CD8-positive, alpha-beta memory T cell (primary cell): ENCODE results near the gene RASGRP1. TPM values are rescaled to one million over a fixed set of nuclear protein-coding genes. Genes with fewer than 3 reads are reported as not detected.

Source experiments
- CTCF ChIA-PET: fragments of 350-600 bp; sonication (Branson Sonifier 250); formaldehyde crosslinking; loops from one replicate; lab custom pipeline; 2021; ENCODE audit warnings: antibody characterized with exemption; lab: Charles Lee
- POLR2A ChIA-PET: fragments of 350-600 bp; sonication (Branson Sonifier 250); formaldehyde crosslinking; loops from one replicate; lab custom pipeline; 2021; ENCODE audit warnings: antibody characterized with exemption; lab: Charles Lee
- DNase-seq, 5 donors: peaks; one replicate each; pipeline versions ENCODE4 v3.0.0 to v3.0.0-alpha.2; 2020 to 2022; ENCODE audit warnings: mixed read lengths in 1 of 5
- H3K27ac ChIP-seq: one replicate; pipeline ENCODE4 v1.7.0; 2013; ENCODE audit warnings: low read depth, mild to moderate bottlenecking, low read length, moderate library complexity
- H3K27me3 ChIP-seq: 2 replicates; pipeline ENCODE4 v1.7.0; 2013; ENCODE audit warnings: low read length, mild to moderate bottlenecking; ENCODE audit not compliant: insufficient read depth, poor library complexity, severe bottlenecking
- H3K36me3 ChIP-seq: 2 replicates; pipeline ENCODE4 v1.7.0; 2013; ENCODE audit warnings: mild to moderate bottlenecking, low read length, moderate library complexity; ENCODE audit not compliant: insufficient read depth
- H3K4me1 ChIP-seq: 2 replicates; pipeline ENCODE4 v1.7.0; 2013; ENCODE audit warnings: mild to moderate bottlenecking, low read length, moderate library complexity; ENCODE audit not compliant: insufficient read depth
- H3K4me3 ChIP-seq: 2 replicates; pipeline ENCODE4 v1.7.0; 2013; ENCODE audit warnings: mild to moderate bottlenecking, low read length
- H3K9me3 ChIP-seq: 2 replicates; pipeline ENCODE4 v1.7.0; 2013; ENCODE audit warnings: mild to moderate bottlenecking, low read length
- H3K27ac Mint-ChIP-seq, 8 donors: one replicate each; pipeline ENCODE4 v1.8.0; 2020 to 2021; ENCODE audit warnings: mixed read lengths in 8 of 8, mild to moderate bottlenecking in 6 of 8, inconsistent platforms in 3 of 8, moderate library complexity in 3 of 8
- H3K27me3 Mint-ChIP-seq, 2 donors: one replicate each; pipeline ENCODE4 v1.8.0; 2020 to 2021; ENCODE audit warnings: mixed read lengths in 2 of 2, mild to moderate bottlenecking in 1 of 2, moderate library complexity in 1 of 2
- H3K36me3 Mint-ChIP-seq, 3 donors: one replicate each; pipeline ENCODE4 v1.8.0; 2020 to 2021; ENCODE audit warnings: mixed read lengths in 3 of 3, inconsistent platforms in 1 of 3, mild to moderate bottlenecking in 1 of 3
- H3K4me1 Mint-ChIP-seq, 3 donors: one replicate each; pipeline ENCODE4 v1.8.0; 2020 to 2021; ENCODE audit warnings: mixed read lengths in 3 of 3, inconsistent platforms in 1 of 3, mild to moderate bottlenecking in 1 of 3
- H3K4me3 Mint-ChIP-seq, 7 donors: one replicate each; pipeline ENCODE4 v1.8.0; 2020 to 2021; ENCODE audit warnings: mixed read lengths in 7 of 7, mild to moderate bottlenecking in 6 of 7, moderate library complexity in 4 of 7, inconsistent platforms in 2 of 7
- H3K9me3 Mint-ChIP-seq, 5 donors: one replicate each; pipeline ENCODE4 v1.8.0; 2020 to 2022; ENCODE audit warnings: mixed read lengths in 5 of 5, mild to moderate bottlenecking in 3 of 5, moderate library complexity in 2 of 5, inconsistent platforms in 1 of 5
- polyA plus RNA-seq: library from polyadenylated mRNA; unstranded; fragments of 300-500 nt; fragmentation: Illumina TruSeq; gene quantifications from one replicate; pipeline ENCODE4 v1.2.3, GENCODE V29; 2021
- total RNA-seq, 2 experiments: library from RNA; stranded (reverse); gene quantifications; one replicate each; pipeline ENCODE4 v1.2.3, GENCODE V29; 2021

Gene RASGRP1
- total and polyA plus RNA-seq, 3 experiments from 2014 or later, result 64.7 to 90.9 (median 67.9) TPM

DNA sequence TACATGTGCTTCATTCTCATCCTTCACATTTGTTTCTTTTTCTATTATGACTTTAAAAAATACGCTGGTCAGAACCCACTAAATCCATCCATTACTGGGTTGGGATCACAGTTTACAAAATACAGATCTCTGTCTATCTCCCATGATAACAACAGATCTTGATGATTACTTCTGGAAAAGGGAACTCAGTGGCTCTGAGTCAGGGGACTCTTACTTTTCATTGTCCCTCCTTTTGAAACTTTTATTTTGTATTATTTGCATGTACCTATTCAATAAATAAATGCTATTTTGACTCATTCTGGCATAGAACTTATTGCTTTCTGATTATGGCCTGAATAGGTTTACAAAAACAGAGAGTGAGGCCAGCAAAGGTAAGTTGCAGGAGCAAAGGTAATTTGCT lies 11.6 kb upstream of the RASGRP1 start:
- Histone ChIP-seq H3K27ac (no peak overlapping the region), H3K27me3 (no peaks in the 10 kb centered on the region), H3K4me1 (peaks cover 34% of the 10 kb centered on the region), H3K36me3 (no peaks in the 10 kb centered on the region), H3K9me3 (no peaks in the 10 kb centered on the region), H3K4me3 (no peak overlapping the region)
- Mint-ChIP-seq H3K4me1 (peaks cover 39 to 58% (median 41%) of the 10 kb centered on the region in 3 donors), H3K27ac (peak overlapping the region; percentile 81 to 94 (median 90)), H3K9me3 (peaks cover 0 to 2% (median 0%) of the 10 kb centered on the region in 5 donors), H3K36me3 (peaks cover 0 to 11% (median 0%) of the 10 kb centered on the region in 3 donors), H3K4me3 (peak overlapping the region in 3 of 7 donors; percentile 6 to 73 (median 48)), H3K27me3 (no peaks in the 10 kb centered on the region)
- DNase-seq, result no peak
- CTCF ChIA-PET, result interaction anchor here (0.9 to 3.1 kb wide), 4 partner anchors 12 to 114 kb away, joined by 4 to 17 read pairs (median 12); partner anchors contain the start of gene RASGRP1
- POLR2A ChIA-PET, result no interaction called here

DNA sequence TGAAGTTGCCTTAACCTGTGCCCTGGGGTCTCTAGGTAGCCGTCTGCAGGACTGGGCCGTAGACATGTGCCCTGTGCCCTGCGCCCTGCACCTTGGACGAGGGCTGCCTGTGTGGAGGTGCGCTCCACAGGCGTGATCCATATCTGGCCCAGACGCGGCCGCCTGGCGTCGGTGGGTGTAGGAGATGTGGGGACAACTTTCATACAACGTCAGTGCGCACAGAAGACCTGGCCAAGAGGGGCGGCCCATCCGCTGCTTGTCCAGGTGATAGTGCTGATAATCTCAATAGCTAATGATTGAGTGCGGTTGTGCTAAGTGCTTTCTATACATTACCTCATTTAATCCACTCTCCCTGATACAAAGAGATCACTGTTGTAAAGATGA lies 665 bp upstream of the RASGRP1 start:
- H3K36me3 Mint-ChIP-seq, result peaks cover 8 to 35% (median 11%) of the 10 kb centered on the region in 3 donors

DNA sequence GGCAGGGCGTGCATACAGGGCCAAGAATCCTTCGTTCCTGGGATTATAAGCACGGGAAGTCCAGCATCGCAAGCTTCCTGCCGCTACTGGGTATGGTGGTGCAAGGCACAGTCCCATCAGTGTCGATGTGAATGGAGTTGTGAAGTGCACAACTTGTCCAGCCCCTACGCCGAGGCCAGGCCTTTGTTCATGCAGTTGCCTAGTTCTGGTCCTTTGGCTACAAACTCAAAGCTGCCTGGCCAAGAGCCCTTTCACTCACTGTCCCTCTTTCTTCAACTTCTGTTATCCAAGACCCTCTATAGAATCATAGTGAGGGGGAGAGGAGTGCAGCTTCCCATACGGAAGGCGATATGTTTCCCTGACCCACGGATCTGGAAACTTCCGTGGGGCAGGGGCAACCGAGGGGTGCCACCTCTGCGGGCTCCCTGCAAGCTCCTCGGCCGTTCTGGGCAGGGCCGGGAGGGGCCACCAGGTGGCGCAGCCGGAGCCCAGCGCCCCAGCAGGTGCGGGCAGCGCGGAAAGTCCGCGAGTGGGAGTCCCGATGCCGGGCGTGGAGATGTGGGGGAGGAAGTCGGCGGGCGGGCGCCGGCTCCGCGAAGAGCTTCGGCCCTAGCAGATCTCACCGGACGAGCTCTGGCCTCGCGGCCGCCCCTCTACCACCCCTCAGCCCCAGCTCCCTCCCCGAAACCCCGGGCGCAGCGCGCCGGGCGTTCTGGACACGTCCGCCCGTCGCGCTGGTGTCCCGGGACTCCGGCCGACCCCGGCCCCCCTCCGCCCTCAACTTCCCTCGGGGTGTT lies 693 bp downstream of the RASGRP1 start:
- H3K4me1 Mint-ChIP-seq, result peaks cover 60 to 63% (median 62%) of the 10 kb centered on the region in 3 donors
- no peaks in the 10 kb centered on the region for H3K27me3 ChIP-seq
- no peaks in the 10 kb centered on the region for H3K27me3 Mint-ChIP-seq
- peaks cover 16 to 48% (median 18%) of the 10 kb centered on the region in 3 donors for H3K36me3 Mint-ChIP-seq
- no peaks in the 10 kb centered on the region for H3K9me3 ChIP-seq
- POLR2A ChIA-PET, result interaction anchor here (0.5 to 3.9 kb wide), 18 partner anchors 15 to 135 kb away, joined by 3 to 55 read pairs (median 4); no protein-coding TSS in a partner anchor
- peaks cover 57% of the 10 kb centered on the region for H3K4me1 ChIP-seq
- DNase-seq, result peak; percentile 80 to 89 (median 83)
- H3K9me3 Mint-ChIP-seq, result no peaks in the 10 kb centered on the region
- H3K4me3 Mint-ChIP-seq, result peak overlapping the region; percentile 96 to 99 (median 97)
- peak overlapping the region; percentile 80 for H3K27ac ChIP-seq
- peaks cover 10% of the 10 kb centered on the region for H3K36me3 ChIP-seq
- H3K4me3 ChIP-seq, result peak overlapping the region; percentile 90
- peak overlapping the region; percentile 82 to 98 (median 90) for H3K27ac Mint-ChIP-seq
- CTCF ChIA-PET, result interaction anchor here (0.7 to 8.4 kb wide), 55 partner anchors 11 to 1062 kb away, joined by 3 to 213 read pairs (median 7); partner anchors contain the start of gene FAM98B

More for the DNA sequence above, 665 bp upstream of the RASGRP1 start:
- ChIA-PET POLR2A (interaction anchor here (0.7 to 3.9 kb wide), 3 partner anchors 86 to 123 kb away, joined by 3 to 55 read pairs (median 26); no protein-coding TSS in a partner anchor), CTCF (interaction anchor here (1.2 to 8.4 kb wide), 13 partner anchors 9 to 132 kb away, joined by 3 to 213 read pairs (median 28); no protein-coding TSS in a partner anchor)
- H3K4me1 ChIP-seq, result peaks cover 44% of the 10 kb centered on the region
- H3K27ac ChIP-seq, result peak overlapping the region; percentile 80
- no peaks in the 10 kb centered on the region for H3K9me3 Mint-ChIP-seq
- H3K4me3 Mint-ChIP-seq, result peak overlapping the region; percentile 80 to 98 (median 90)
- DNase-seq, result no peak
- H3K9me3 ChIP-seq, result no peaks in the 10 kb centered on the region
- H3K27me3 ChIP-seq, result no peaks in the 10 kb centered on the region
- H3K27me3 Mint-ChIP-seq, result no peaks in the 10 kb centered on the region
- H3K27ac Mint-ChIP-seq, result peak overlapping the region; percentile 3 to 92 (median 84)
- H3K4me1 Mint-ChIP-seq, result peaks cover 46 to 50% (median 49%) of the 10 kb centered on the region in 3 donors
- H3K4me3 ChIP-seq, result peak overlapping the region; percentile 56
- no peaks in the 10 kb centered on the region for H3K36me3 ChIP-seq

DNA sequence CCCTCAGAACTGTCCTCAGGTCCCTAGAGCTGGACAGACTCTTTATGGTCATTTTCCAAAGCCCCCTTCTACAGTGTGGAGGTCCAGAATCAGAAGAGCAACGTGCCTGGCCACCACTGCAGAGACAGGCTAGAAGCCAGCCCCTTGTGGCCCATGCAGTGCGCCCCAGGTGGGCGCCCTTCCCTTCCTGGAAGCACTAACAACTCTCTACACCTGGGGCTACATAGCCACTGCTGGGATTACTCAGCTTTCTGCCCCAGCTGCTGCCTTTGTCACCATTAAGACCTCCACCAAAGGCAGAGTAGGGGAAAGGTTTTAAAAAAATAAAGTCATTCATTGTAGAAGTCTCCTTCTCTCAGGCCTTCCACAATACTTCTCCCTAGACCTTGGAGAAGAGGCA lies 2.3 kb downstream of the RASGRP1 start:
- DNase-seq, result peak in 1 of 5 donors; percentile 25
- H3K27me3 Mint-ChIP-seq, result no peaks in the 10 kb centered on the region
- peak overlapping the region; percentile 80 to 98 (median 90) for H3K27ac Mint-ChIP-seq
- no peaks in the 10 kb centered on the region for H3K9me3 Mint-ChIP-seq
- H3K27me3 ChIP-seq, result no peaks in the 10 kb centered on the region
- ChIA-PET CTCF (interaction anchor here (2.3 to 8.4 kb wide), 7 partner anchors 29 to 135 kb away, joined by 27 to 213 read pairs (median 85); no protein-coding TSS in a partner anchor), POLR2A (interaction anchor here (3.9 kb wide), 1 partner anchor 126 kb away, joined by 55 read pairs; no protein-coding TSS in a partner anchor)
- peak overlapping the region; percentile 96 to 99 (median 97) for H3K4me3 Mint-ChIP-seq
- H3K4me3 ChIP-seq, result peak overlapping the region; percentile 90
- peaks cover 13% of the 10 kb centered on the region for H3K36me3 ChIP-seq
- H3K4me1 ChIP-seq, result peaks cover 74% of the 10 kb centered on the region
- H3K36me3 Mint-ChIP-seq, result peaks cover 9 to 63% (median 30%) of the 10 kb centered on the region in 3 donors
- H3K9me3 ChIP-seq, result no peaks in the 10 kb centered on the region
- peak overlapping the region; percentile 80 for H3K27ac ChIP-seq
- H3K4me1 Mint-ChIP-seq, result peaks cover 76 to 80% (median 77%) of the 10 kb centered on the region in 3 donors

DNA sequence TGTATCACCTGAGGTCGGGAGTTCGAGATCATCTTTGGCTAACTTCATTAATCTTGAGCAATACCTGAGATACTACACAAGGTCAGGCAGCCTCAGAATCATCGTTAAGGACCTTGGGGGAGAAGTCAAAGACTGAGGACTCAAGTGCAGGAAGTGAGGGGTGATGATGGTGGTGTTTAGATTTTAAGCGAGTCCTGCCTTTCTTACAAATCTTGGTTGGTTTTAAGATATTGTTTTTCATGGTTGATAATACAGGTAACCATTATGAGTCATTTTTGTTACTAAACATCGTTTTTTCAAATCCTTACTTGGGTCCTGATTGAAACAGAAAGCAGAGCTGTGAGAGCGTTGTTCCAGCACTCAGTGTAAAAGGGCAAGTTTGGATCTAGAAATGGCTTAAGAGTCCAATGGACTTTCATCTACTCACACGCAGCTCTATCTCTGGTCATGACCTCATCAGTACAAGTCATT lies 4.1 kb downstream of the RASGRP1 start:
- peaks cover 9 to 81% (median 36%) of the 10 kb centered on the region in 3 donors for H3K36me3 Mint-ChIP-seq
- H3K27ac ChIP-seq, result peak overlapping the region; percentile 34
- ChIA-PET CTCF (interaction anchor here (0.9 to 8.4 kb wide), 9 partner anchors 14 to 137 kb away, joined by 3 to 213 read pairs (median 9); partner anchors contain the start of gene FAM98B), POLR2A (interaction anchor here (1.0 to 1.6 kb wide), 2 partner anchors 92 to 93 kb away, joined by 3 to 5 read pairs; no protein-coding TSS in a partner anchor)
- H3K9me3 ChIP-seq, result no peaks in the 10 kb centered on the region
- peaks cover 18% of the 10 kb centered on the region for H3K36me3 ChIP-seq
- peak overlapping the region; percentile 90 for H3K4me3 ChIP-seq
- peak overlapping the region; percentile 96 to 99 (median 97) for H3K4me3 Mint-ChIP-seq
- peak overlapping the region; percentile 78 to 98 (median 86) for H3K27ac Mint-ChIP-seq
- H3K27me3 Mint-ChIP-seq, result no peaks in the 10 kb centered on the region
- H3K4me1 Mint-ChIP-seq, result peaks cover 80 to 85% (median 81%) of the 10 kb centered on the region in 3 donors
- peaks cover 81% of the 10 kb centered on the region for H3K4me1 ChIP-seq
- peak in 2 of 5 donors; percentile 17 to 52 for DNase-seq
- H3K27me3 ChIP-seq, result no peaks in the 10 kb centered on the region
- H3K9me3 Mint-ChIP-seq, result no peaks in the 10 kb centered on the region

DNA sequence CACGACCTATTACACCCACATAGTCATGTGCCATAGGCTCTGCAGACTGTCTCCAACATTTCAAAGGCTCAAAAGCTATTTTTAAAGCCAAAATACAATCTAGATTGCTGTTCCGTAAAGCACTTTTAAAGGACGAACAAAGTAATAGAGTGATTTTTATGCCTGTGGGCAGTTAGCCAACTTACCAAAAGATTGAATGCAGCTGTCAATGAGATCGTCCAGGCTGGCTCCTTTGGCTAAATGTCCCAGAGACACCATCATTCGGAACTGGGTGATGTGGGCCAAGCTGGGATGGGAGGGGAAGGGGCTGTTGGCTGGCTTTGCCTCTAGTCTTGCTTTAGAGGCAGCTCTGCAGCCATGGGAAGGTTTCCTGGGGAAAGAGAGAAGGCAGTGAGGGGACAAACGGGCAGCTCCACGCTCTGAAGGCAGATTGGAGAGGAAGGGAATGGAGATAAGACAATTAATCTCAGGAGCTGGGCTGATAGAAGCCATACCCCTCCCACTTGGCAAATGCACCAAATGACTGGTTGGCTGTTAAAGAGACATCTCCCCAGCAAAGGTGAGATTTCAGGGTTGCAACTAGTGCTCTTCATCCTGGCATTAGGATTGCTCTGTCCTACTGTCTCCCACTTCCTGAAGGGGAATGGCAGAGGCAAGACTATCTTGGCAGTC lies 4.8 kb downstream of the RASGRP1 start:
- peak overlapping the region; percentile 96 to 99 (median 97) for H3K4me3 Mint-ChIP-seq
- H3K27me3 Mint-ChIP-seq, result no peaks in the 10 kb centered on the region
- ChIA-PET CTCF (interaction anchor here (1.0 to 8.4 kb wide), 7 partner anchors 13 to 138 kb away, joined by 3 to 153 read pairs (median 9); no protein-coding TSS in a partner anchor), POLR2A (interaction anchor here (1.0 to 1.6 kb wide), 2 partner anchors 93 to 94 kb away, joined by 3 to 5 read pairs; no protein-coding TSS in a partner anchor)
- H3K27ac Mint-ChIP-seq, result peak overlapping the region; percentile 78 to 98 (median 86)
- H3K27me3 ChIP-seq, result no peaks in the 10 kb centered on the region
- peaks cover 81% of the 10 kb centered on the region for H3K4me1 ChIP-seq
- H3K9me3 ChIP-seq, result no peaks in the 10 kb centered on the region
- no peaks in the 10 kb centered on the region for H3K9me3 Mint-ChIP-seq
- H3K36me3 Mint-ChIP-seq, result peaks cover 9 to 88% (median 36%) of the 10 kb centered on the region in 3 donors
- H3K27ac ChIP-seq, result peak overlapping the region; percentile 34
- no peak for DNase-seq
- peak overlapping the region; percentile 90 for H3K4me3 ChIP-seq
- peaks cover 82 to 87% (median 84%) of the 10 kb centered on the region in 3 donors for H3K4me1 Mint-ChIP-seq
- peaks cover 18% of the 10 kb centered on the region for H3K36me3 ChIP-seq

DNA sequence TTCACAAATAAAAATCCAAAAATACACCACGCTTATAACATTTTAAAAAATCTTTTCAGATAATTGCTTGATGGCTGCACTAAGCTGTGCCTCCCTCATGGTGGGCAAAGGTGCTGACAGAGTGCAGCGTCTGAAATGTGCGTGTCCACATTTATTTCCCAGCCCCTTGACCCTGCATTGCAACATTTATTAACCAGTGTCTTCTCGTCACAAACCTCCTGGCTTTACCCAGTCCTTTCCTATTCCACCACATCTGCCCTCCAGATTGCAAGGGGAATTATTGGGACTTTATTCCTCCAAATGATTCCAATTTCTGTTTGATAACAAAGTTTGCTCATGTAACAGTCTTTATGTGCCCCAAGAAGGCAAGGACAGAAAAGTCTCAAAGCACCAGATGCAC lies 5.5 kb downstream of the RASGRP1 start:
- H3K9me3 Mint-ChIP-seq, result no peaks in the 10 kb centered on the region
- H3K27me3 Mint-ChIP-seq, result no peaks in the 10 kb centered on the region
- Histone ChIP-seq H3K27ac (no peak overlapping the region), H3K4me3 (peak overlapping the region; percentile 90), H3K4me1 (peaks cover 87% of the 10 kb centered on the region), H3K27me3 (no peaks in the 10 kb centered on the region), H3K36me3 (peaks cover 18% of the 10 kb centered on the region), H3K9me3 (no peaks in the 10 kb centered on the region)
- peak overlapping the region; percentile 96 to 99 (median 97) for H3K4me3 Mint-ChIP-seq
- peaks cover 88 to 93% (median 90%) of the 10 kb centered on the region in 3 donors for H3K4me1 Mint-ChIP-seq
- peaks cover 9 to 94% (median 36%) of the 10 kb centered on the region in 3 donors for H3K36me3 Mint-ChIP-seq
- ChIA-PET POLR2A (interaction anchor here (1.6 kb wide), 1 partner anchor 94 kb away, joined by 5 read pairs; no protein-coding TSS in a partner anchor), CTCF (interaction anchor here (1.3 to 8.4 kb wide), 5 partner anchors 93 to 138 kb away, joined by 7 to 153 read pairs (median 27); no protein-coding TSS in a partner anchor)
- DNase-seq, result no peak
- peak overlapping the region; percentile 74 to 98 (median 86) for H3K27ac Mint-ChIP-seq
